H9 (cell line): ENCODE results near the gene ERRFI1. TPM values are rescaled to one million over a fixed set of nuclear protein-coding genes. Genes with fewer than 3 reads are reported as not detected.
A peak's percentile ranks its signal among the peaks of the same experiment; 100 is the strongest.

Experiments used
- DNase-seq: peaks from one replicate; pipeline ENCODE4 v3.0.0-alpha.2; 2017
- H2AFZ ChIP-seq: one replicate; pipeline ENCODE4 v1.6.1; 2013; ENCODE audit warnings: mild to moderate bottlenecking, low read length, control low read depth, moderate library complexity
- H2AK5ac ChIP-seq: 2 replicates; pipeline ENCODE4 v1.6.1; 2013; ENCODE audit warnings: low read length, control low read depth, mixed read lengths; ENCODE audit not compliant: insufficient read length
- H2BK120ac ChIP-seq: one replicate; pipeline ENCODE4 v1.6.1; 2013; ENCODE audit warnings: low read depth, mild to moderate bottlenecking, low read length, control low read depth, inconsistent platforms; ENCODE audit not compliant: poor library complexity, severe bottlenecking
- H2BK12ac ChIP-seq: 2 replicates; pipeline ENCODE4 v1.6.1; 2013; ENCODE audit warnings: low read length, control low read depth, mixed read lengths, low read depth; ENCODE audit not compliant: insufficient read length
- H2BK15ac ChIP-seq: 2 replicates; pipeline ENCODE4 v1.6.1; 2013; ENCODE audit warnings: low read depth, low read length, control low read depth
- H2BK20ac ChIP-seq: one replicate; pipeline ENCODE4 v1.6.1; 2013; ENCODE audit warnings: low read depth, mild to moderate bottlenecking, low read length, control low read depth, inconsistent platforms; ENCODE audit not compliant: poor library complexity, severe bottlenecking
- H2BK5ac ChIP-seq: 2 replicates; pipeline ENCODE4 v1.6.1; 2013; ENCODE audit warnings: low read length, control low read depth, mixed read lengths; ENCODE audit not compliant: insufficient read length
- H3K14ac ChIP-seq: 2 replicates; pipeline ENCODE4 v1.6.1; 2013; ENCODE audit warnings: low read length, control low read depth; ENCODE audit not compliant: insufficient read depth
- H3K18ac ChIP-seq: 2 replicates; pipeline ENCODE4 v1.6.1; 2013; ENCODE audit warnings: low read depth, mild to moderate bottlenecking, mixed read lengths, low read length, control low read depth; ENCODE audit not compliant: insufficient read length
- H3K23ac ChIP-seq: 2 replicates; pipeline ENCODE4 v1.6.1; 2013; ENCODE audit warnings: low read length, control low read depth, mixed read lengths, low read depth; ENCODE audit not compliant: insufficient read length
- H3K23me2 ChIP-seq: 2 replicates; pipeline ENCODE4 v1.6.1; 2013; ENCODE audit warnings: low read depth, mild to moderate bottlenecking, mixed read lengths, low read length, control low read depth; ENCODE audit not compliant: insufficient read length, poor library complexity, severe bottlenecking
- H3K27ac ChIP-seq: 2 replicates; pipeline ENCODE4 v1.5.1; 2013; ENCODE audit warnings: low read length, control low read depth, mixed read lengths, low read depth; ENCODE audit not compliant: insufficient read length
- H3K27me3 ChIP-seq: 2 replicates; pipeline ENCODE4 v1.6.1; 2013; ENCODE audit warnings: low read length, control low read depth, inconsistent platforms; ENCODE audit not compliant: insufficient read depth
- H3K4ac ChIP-seq: 2 replicates; pipeline ENCODE4 v1.6.1; 2013; ENCODE audit warnings: low read depth, mild to moderate bottlenecking, control low read depth, inconsistent platforms, low read length, moderate library complexity
- H3K4me1 ChIP-seq: 2 replicates; pipeline ENCODE4 v1.6.1; 2013; ENCODE audit warnings: low read length, control low read depth, inconsistent platforms; ENCODE audit not compliant: insufficient read depth
- H3K4me2 ChIP-seq: 2 replicates; pipeline ENCODE4 v1.6.1; 2013; ENCODE audit warnings: low read length, control low read depth, mixed read lengths; ENCODE audit not compliant: insufficient read length, insufficient read depth
- H3K56ac ChIP-seq: 2 replicates; pipeline ENCODE4 v1.6.1; 2013; ENCODE audit warnings: low read depth, mild to moderate bottlenecking, mixed read lengths, low read length, control low read depth; ENCODE audit not compliant: insufficient read length
- H3K79me1 ChIP-seq: 2 replicates; pipeline ENCODE4 v1.6.1; 2013; ENCODE audit warnings: low read depth, mild to moderate bottlenecking, moderate library complexity, low read length, control low read depth, inconsistent platforms; ENCODE audit not compliant: insufficient read depth, poor library complexity, severe bottlenecking
- H3K79me2 ChIP-seq: 2 replicates; pipeline ENCODE4 v1.6.1; 2013; ENCODE audit warnings: low read length, control low read depth, inconsistent platforms; ENCODE audit not compliant: insufficient read depth
- H3K9ac ChIP-seq: 2 replicates; pipeline ENCODE4 v1.6.1; 2013; ENCODE audit warnings: low read length, control low read depth, mixed read lengths; ENCODE audit not compliant: insufficient read length; ENCODE audit errors: extremely low read depth
- H3K9me3 ChIP-seq: one replicate; pipeline ENCODE4 v1.6.1; 2013; ENCODE audit warnings: low read depth, low read length, inconsistent platforms; ENCODE audit not compliant: control insufficient read depth
- H3T11ph ChIP-seq: one replicate; pipeline ENCODE4 v1.6.1; 2013; ENCODE audit warnings: mild to moderate bottlenecking, low read length, control low read depth, inconsistent platforms
- H4K20me1 ChIP-seq: one replicate; pipeline ENCODE4 v1.6.1; 2013; ENCODE audit not compliant: control insufficient read depth, insufficient read length, insufficient read depth
- H4K5ac ChIP-seq: 2 replicates; pipeline ENCODE4 v1.6.1; 2013; ENCODE audit warnings: low read depth, mild to moderate bottlenecking, mixed read lengths, low read length, control low read depth; ENCODE audit not compliant: insufficient read length
- H4K8ac ChIP-seq: replicated peaks from 2 replicates; pipeline ENCODE4 v1.6.1; 2013; ENCODE audit warnings: low read length, control low read depth, mixed read lengths, low read depth; ENCODE audit not compliant: insufficient read length
- H4K91ac ChIP-seq: 2 replicates; pipeline ENCODE4 v1.6.1; 2013; ENCODE audit warnings: low read depth, mild to moderate bottlenecking, moderate library complexity, mixed read lengths, low read length, control low read depth; ENCODE audit not compliant: insufficient read length
- H3K27ac Mint-ChIP-seq, 3 experiments: 2 replicates in 2 of 3; 3 replicates in 1 of 3; pipeline ENCODE4 v1.8.0; 2020 to 2021; ENCODE audit warnings: mixed read lengths in 3 of 3, mild to moderate bottlenecking in 1 of 3, moderate library complexity in 1 of 3
- H3K27me3 Mint-ChIP-seq: 2 replicates; pipeline ENCODE4 v1.8.0; 2021; ENCODE audit warnings: low read depth, mild to moderate bottlenecking, moderate library complexity, mixed read lengths
- H3K36me3 Mint-ChIP-seq, 3 experiments: 2 replicates in 2 of 3; 3 replicates in 1 of 3; pipeline ENCODE4 v1.8.0; 2020 to 2021; ENCODE audit warnings: low read depth in 3 of 3, mixed read lengths in 3 of 3; ENCODE audit not compliant: insufficient read depth in 1 of 3
- H3K4me1 Mint-ChIP-seq, 2 experiments: 2 replicates each; pipeline ENCODE4 v1.8.0; 2020; ENCODE audit warnings: mixed read lengths in 2 of 2
- H3K4me3 Mint-ChIP-seq, 2 experiments: 2 replicates in 1 of 2; 3 replicates in 1 of 2; pipeline ENCODE4 v1.8.0; 2020 to 2021; ENCODE audit warnings: mild to moderate bottlenecking in 2 of 2, mixed read lengths in 2 of 2, moderate library complexity in 1 of 2
- H3K9me3 Mint-ChIP-seq, 2 experiments: 2 replicates in 1 of 2; 3 replicates in 1 of 2; pipeline ENCODE4 v1.8.0; 2020; ENCODE audit warnings: mild to moderate bottlenecking in 2 of 2, mixed read lengths in 2 of 2, moderate library complexity in 1 of 2
- WGBS: extraction: QIAGEN DNeasy Blood & Tissue Kit; methylation state at CpG from one replicate; pipeline ENCODE4 v1.1.7; 2013; ENCODE audit warnings: missing lambda C conversion rate, low lambda C conversion rate, mixed read lengths; ENCODE audit not compliant: insufficient read length; ENCODE audit errors: extremely low coverage; 5-methylcytosine and 5-hydroxymethylcytosine counted together
- total RNA-seq: library from RNA; stranded (reverse); gene quantifications from 2 replicates; pipeline ENCODE4 v1.2.1, GENCODE V29; 2021
- TF ChIP-seq, protein P1 (sequence below): fragments of 200-600 bp; sonication (generic); conservative IDR thresholded peaks from 3 replicates; pipeline ENCODE4 v1.8.0; 2021; ENCODE audit warnings: antibody characterized with exemption, mild to moderate bottlenecking

Gene ERRFI1
- total RNA-seq, 1 experiment from 2014 or later: 20.8 TPM

GRCh38 chr1:8002921-8003320, 23.2 kb downstream of the ERRFI1 start:
- Histone ChIP-seq H2AFZ (no peak overlapping the region), H2BK120ac (no peak overlapping the region), H2BK20ac (no peak overlapping the region), H3K79me1 (no peaks in the 10 kb centered on the region), H2BK15ac (no peak overlapping the region), H3K18ac (no peak overlapping the region), H2AK5ac (no peak overlapping the region), H3K79me2 (no peaks in the 10 kb centered on the region), H3K23me2 (no peaks in the 10 kb centered on the region), H4K20me1 (no peaks in the 10 kb centered on the region), H3K4me1 (peaks cover 11% of the 10 kb centered on the region; the same call in 1 of the 2 replicates), H4K8ac (no peak overlapping the region), H3K4ac (no peak overlapping the region), H3K9me3 (no peaks in the 10 kb centered on the region), H3K27ac (no peak overlapping the region), H2BK5ac (no peak overlapping the region), H4K5ac (no peak overlapping the region), H3K23ac (no peak overlapping the region), H3K56ac (no peak overlapping the region), H3T11ph (no peak overlapping the region), H4K91ac (no peak overlapping the region), H3K9ac (no peak overlapping the region), H3K14ac (no peak overlapping the region), H3K27me3 (no peaks in the 10 kb centered on the region), H3K4me2 (no peak overlapping the region), H2BK12ac (no peak overlapping the region)
- no peak for DNase-seq
- Mint-ChIP-seq H3K9me3 (peaks cover under 1 to 4% of the 10 kb centered on the region in 2 experiments; a peak in 3 of 5 replicates), H3K4me3 (no peak overlapping the region), H3K36me3 (peaks cover under 1 to 3% (median 1%) of the 10 kb centered on the region in 3 experiments; a peak in 6 of 7 replicates), H3K27me3 (no peaks in the 10 kb centered on the region), H3K4me1 (peaks cover 38 to 39% of the 10 kb centered on the region in 2 experiments), H3K27ac (peak overlapping the region in 1 of 3 experiments; percentile 87; a peak in 1 of 7 replicates)
- WGBS: no CpG with 5 or more reads among the region's 4 CpGs
- TF ChIP-seq, protein P1, sequence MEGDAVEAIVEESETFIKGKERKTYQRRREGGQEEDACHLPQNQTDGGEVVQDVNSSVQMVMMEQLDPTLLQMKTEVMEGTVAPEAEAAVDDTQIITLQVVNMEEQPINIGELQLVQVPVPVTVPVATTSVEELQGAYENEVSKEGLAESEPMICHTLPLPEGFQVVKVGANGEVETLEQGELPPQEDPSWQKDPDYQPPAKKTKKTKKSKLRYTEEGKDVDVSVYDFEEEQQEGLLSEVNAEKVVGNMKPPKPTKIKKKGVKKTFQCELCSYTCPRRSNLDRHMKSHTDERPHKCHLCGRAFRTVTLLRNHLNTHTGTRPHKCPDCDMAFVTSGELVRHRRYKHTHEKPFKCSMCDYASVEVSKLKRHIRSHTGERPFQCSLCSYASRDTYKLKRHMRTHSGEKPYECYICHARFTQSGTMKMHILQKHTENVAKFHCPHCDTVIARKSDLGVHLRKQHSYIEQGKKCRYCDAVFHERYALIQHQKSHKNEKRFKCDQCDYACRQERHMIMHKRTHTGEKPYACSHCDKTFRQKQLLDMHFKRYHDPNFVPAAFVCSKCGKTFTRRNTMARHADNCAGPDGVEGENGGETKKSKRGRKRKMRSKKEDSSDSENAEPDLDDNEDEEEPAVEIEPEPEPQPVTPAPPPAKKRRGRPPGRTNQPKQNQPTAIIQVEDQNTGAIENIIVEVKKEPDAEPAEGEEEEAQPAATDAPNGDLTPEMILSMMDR: no peak
